BJ (cell line): ENCODE results near the gene IPO11. TPM values are rescaled to one million over a fixed set of nuclear protein-coding genes. Genes with fewer than 3 reads are reported as not detected.

Experiments used
- CTCF ChIA-PET: fragments of 350-600 bp; formaldehyde crosslinking; extraction: SDS; loops from one replicate; lab custom pipeline; 2021; ENCODE audit warnings: antibody characterized with exemption, inconsistent platforms; lab: Yijun Ruan, JAX
- POLR2A ChIA-PET: fragments of 300-600 bp; sonication (Branson Sonifier 250); formaldehyde crosslinking; extraction: SDS; loops from one replicate; lab custom pipeline; 2021; ENCODE audit warnings: antibody characterized with exemption; lab: Charles Lee
- DNase-seq: peaks from one replicate; pipeline ENCODE4 v3.0.0-alpha.2; 2011; ENCODE audit warnings: low read depth
- H3K27me3 ChIP-seq: 2 replicates; pipeline ENCODE4 v1.6.0; 2011; ENCODE audit warnings: low read length; ENCODE audit not compliant: control insufficient read depth, insufficient read depth
- H3K36me3 ChIP-seq: 2 replicates; pipeline ENCODE4 v1.5.1; 2011; ENCODE audit warnings: low read length; ENCODE audit not compliant: control insufficient read depth, insufficient read depth
- H3K4me3 ChIP-seq: 2 replicates; pipeline ENCODE4 v1.5.1; 2011; ENCODE audit warnings: low read depth, mild to moderate bottlenecking, control low read depth, low read length
- polyA plus RNA-seq: library from polyadenylated mRNA; depleted of rRNA; stranded (reverse); fragments of >200 nt; gene quantifications from 2 replicates; pipeline ENCODE4 v1.2.3, GENCODE V29; 2011
- TF ChIP-seq, protein P1 (sequence below): IDR thresholded peaks from 2 replicates; pipeline ENCODE4 v1.5.1; 2011; ENCODE audit warnings: low read depth, mild to moderate bottlenecking, control low read depth, inconsistent platforms, low read length, moderate library complexity; ENCODE audit not compliant: insufficient read depth

Gene IPO11
- polyA plus RNA-seq, 1 experiment = 25.7 TPM

DNA sequence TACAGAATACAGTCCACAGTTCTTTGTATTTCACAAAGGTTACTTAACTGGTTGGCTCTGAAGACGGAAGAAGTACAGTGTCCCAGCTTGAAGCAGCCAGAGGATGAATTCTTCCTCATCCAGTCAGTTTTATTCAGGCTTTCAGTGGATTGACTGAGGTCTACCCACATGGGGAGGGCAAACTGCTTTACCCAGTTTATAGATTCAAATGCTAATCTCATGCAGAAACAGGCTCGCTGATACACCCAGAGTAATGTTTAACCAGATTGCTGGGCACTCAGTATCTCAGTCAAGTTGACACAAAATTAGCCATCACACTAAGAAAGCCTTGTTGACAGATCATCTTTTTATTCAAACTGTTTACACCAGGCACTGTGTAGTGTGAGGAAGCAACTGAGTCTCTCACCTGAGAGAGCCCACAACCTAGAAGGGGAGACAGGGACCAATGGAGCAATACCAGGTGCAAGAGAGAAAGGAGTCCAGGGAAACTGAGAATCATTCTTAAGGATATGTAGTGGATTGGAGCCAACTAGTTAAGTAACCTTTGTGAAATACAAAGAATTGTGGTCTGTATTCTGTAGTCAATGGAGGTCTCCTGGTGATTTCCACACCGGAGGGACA lies 181.9 kb downstream of the IPO11 start:
- TF ChIP-seq, protein P1, sequence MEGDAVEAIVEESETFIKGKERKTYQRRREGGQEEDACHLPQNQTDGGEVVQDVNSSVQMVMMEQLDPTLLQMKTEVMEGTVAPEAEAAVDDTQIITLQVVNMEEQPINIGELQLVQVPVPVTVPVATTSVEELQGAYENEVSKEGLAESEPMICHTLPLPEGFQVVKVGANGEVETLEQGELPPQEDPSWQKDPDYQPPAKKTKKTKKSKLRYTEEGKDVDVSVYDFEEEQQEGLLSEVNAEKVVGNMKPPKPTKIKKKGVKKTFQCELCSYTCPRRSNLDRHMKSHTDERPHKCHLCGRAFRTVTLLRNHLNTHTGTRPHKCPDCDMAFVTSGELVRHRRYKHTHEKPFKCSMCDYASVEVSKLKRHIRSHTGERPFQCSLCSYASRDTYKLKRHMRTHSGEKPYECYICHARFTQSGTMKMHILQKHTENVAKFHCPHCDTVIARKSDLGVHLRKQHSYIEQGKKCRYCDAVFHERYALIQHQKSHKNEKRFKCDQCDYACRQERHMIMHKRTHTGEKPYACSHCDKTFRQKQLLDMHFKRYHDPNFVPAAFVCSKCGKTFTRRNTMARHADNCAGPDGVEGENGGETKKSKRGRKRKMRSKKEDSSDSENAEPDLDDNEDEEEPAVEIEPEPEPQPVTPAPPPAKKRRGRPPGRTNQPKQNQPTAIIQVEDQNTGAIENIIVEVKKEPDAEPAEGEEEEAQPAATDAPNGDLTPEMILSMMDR = no peak
- POLR2A ChIA-PET = no interaction called here
- H3K4me3 ChIP-seq = no peak overlapping the region
- CTCF ChIA-PET = no interaction called here
- H3K36me3 ChIP-seq = no peaks in the 10 kb centered on the region; the same call in 1 of the 2 replicates
- no peak for DNase-seq
- H3K27me3 ChIP-seq = no peaks in the 10 kb centered on the region

DNA sequence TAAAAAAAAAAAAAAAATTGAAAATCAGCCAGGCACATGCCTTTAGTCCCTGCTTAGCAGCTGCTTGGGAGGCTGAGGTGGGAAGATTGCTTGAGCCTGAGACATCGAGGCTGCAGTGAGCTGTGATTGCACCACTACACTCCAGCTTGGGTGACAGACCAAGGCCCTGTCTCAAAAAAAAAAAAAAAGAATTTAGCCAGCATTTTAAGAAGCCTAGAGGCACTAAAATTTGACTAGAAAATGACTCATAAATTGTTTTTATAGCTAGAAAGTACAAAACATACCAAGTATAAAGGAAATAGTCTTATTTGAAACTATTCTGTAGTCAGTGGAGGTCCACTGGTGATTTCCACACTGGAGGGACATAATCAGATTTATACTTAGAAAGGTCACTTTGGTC lies 183.5 kb downstream of the IPO11 start:
- peak; percentile 51 for DNase-seq
- Histone ChIP-seq H3K4me3 (no peak overlapping the region), H3K36me3 (no peaks in the 10 kb centered on the region; the same call in 1 of the 2 replicates), H3K27me3 (no peaks in the 10 kb centered on the region)
- POLR2A ChIA-PET = interaction anchor here (0.7 kb wide), 1 partner anchor 94 kb away, joined by 6 read pairs; no protein-coding TSS in a partner anchor
- CTCF ChIA-PET = no interaction called here
- TF ChIP-seq, protein P1 = no peak

DNA sequence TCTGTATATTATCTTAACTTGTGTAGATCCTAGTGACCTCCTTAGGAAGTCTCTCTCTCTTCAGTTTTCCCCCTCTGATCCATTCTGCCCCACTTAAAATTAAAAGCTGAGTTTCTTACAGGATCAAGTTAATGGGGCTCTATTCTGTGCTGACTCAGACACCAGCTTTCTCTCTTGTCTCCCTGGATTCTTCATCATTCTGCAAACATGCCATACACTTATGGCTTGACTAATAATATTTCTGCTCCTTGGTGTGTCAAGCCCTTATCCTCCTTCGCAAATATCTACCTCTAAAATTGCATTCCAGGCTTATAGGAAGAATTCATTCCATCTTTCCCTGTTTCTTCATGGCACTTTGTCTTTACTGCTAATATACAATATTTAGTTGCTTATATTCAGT lies 184.1 kb downstream of the IPO11 start:
- TF ChIP-seq, protein P1 = no peak
- Histone ChIP-seq H3K27me3 (no peaks in the 10 kb centered on the region), H3K4me3 (no peak overlapping the region), H3K36me3 (no peaks in the 10 kb centered on the region; the same call in 1 of the 2 replicates)
- no peak for DNase-seq
- ChIA-PET CTCF (no interaction called here), POLR2A (no interaction called here)

DNA sequence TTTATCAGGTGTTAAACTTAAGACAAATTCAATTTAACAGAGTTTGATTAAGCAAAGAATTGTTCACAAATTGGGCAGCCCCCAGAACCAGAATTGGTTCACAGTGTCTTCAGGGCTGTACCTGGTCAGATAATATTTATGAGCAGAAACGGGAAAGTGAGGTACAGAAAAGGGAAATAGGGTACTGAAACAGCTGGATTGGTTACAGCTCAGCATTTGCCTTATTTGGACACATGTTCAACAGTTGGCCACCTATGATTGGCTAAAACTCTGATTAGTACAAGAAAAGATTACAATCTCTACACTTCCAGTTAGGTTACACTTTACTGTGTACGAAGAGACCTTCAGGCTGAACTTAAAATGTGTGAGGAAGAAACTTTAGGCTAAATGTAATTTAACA lies 184.8 kb downstream of the IPO11 start:
- H3K4me3 ChIP-seq = no peak overlapping the region
- H3K27me3 ChIP-seq = no peaks in the 10 kb centered on the region
- no peaks in the 10 kb centered on the region; the same call in 1 of the 2 replicates for H3K36me3 ChIP-seq
- ChIA-PET CTCF (no interaction called here), POLR2A (no interaction called here)
- TF ChIP-seq, protein P1 = no peak
- no peak for DNase-seq

DNA sequence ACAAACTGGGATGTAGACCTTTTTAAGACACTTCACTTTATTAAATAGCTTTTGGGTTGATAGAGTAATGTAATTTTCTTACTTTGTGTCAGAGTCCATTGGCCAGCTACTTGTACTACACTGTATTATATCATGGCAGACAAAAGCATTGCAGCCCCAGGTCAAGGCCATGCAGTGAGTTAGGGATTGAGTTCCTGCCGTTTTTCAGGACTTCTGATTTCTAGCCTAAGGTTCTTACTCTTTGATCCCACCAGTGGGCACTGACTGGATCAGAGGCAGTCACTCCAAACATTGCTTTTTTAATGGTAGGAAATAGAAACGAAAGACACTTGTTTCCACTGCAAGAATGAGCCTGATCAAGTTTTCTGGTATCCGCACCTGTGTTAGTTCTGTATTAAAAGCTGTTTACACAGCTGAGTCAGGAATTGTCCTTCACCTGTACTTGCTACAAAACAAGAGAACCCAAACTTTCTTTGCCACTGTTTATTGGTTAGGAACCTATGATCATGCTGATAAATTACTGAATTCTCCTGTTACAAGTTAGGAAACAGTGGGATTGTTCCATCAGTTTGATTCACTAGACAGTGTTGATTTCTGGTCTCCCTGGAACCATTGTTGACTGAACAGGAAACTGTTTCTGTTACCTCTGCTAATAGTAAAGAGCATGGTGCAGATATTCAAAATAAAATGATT lies 188.1 kb downstream of the IPO11 start:
- no peak overlapping the region for H3K4me3 ChIP-seq
- POLR2A ChIA-PET = no interaction called here
- CTCF ChIA-PET = no interaction called here
- H3K27me3 ChIP-seq = no peaks in the 10 kb centered on the region
- no peaks in the 10 kb centered on the region for H3K36me3 ChIP-seq
- TF ChIP-seq, protein P1 = no peak
- no peak for DNase-seq
